NT2/D1 (cell line): ENCODE measurements around the gene PGC.

ENCODE experiments used
- SUZ12 ChIP-seq: IDR thresholded peaks from 2 replicates; pipeline ENCODE4 v1.6.1; 2011; ENCODE audit not compliant: insufficient read length, insufficient read depth; ENCODE audit errors: extremely low read depth
- YY1 ChIP-seq: IDR thresholded peaks from 2 replicates; pipeline ENCODE4 v1.6.1; 2011; ENCODE audit not compliant: insufficient read length, insufficient read depth
- ZNF274 ChIP-seq: IDR thresholded peaks from 2 replicates; pipeline ENCODE4 v1.6.1; 2011; ENCODE audit warnings: mild to moderate bottlenecking, low read depth, low read length

- TF ChIP-seq ZNF274 (no peak), YY1 (no peak), SUZ12 (no peak)
Measured at GRCh38 chr6:41774841-41775240, 27.6 kb upstream of the PGC start.
